ENCODE measurements around the gene ZNF653. TPM values are rescaled to one million over a fixed set of nuclear protein-coding genes. Genes with fewer than 3 reads are reported as not detected.

Gene ZNF653
- total RNA-seq, 6 experiments from 2014 or later, result 2.7 to 7.0 (median 3.9) TPM

DNA sequence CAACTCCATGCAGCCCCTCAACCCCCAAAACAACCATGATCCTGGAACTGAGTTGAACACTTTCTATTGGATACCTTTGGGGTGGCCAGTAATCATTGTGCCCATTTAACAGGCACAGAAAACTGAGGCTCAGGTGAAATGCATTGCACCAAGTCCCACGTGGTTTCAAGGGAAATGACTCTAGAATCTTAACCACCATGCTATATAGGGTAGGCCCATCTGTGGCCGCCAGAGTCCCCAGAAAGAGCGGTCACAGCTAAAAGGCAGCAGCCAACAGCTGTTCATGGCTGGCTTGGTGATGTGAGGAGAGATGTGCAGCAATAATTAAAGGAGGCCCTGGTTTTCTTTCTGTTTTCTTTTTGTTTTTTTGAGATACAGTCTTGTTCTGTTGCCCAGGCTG, 35.6 kb upstream of the ZNF653 start:
- peaks cover 0 to 9% of the 10 kb centered on the region in 2 donors for H3K27me3 ChIP-seq
- H3K9me3 ChIP-seq, result no peaks in the 10 kb centered on the region
- no peak overlapping the region for H3K4me3 ChIP-seq
- H3K36me3 ChIP-seq, result no peaks in the 10 kb centered on the region
- H3K27ac ChIP-seq, result no peak overlapping the region
- TF ChIP-seq, protein P1, sequence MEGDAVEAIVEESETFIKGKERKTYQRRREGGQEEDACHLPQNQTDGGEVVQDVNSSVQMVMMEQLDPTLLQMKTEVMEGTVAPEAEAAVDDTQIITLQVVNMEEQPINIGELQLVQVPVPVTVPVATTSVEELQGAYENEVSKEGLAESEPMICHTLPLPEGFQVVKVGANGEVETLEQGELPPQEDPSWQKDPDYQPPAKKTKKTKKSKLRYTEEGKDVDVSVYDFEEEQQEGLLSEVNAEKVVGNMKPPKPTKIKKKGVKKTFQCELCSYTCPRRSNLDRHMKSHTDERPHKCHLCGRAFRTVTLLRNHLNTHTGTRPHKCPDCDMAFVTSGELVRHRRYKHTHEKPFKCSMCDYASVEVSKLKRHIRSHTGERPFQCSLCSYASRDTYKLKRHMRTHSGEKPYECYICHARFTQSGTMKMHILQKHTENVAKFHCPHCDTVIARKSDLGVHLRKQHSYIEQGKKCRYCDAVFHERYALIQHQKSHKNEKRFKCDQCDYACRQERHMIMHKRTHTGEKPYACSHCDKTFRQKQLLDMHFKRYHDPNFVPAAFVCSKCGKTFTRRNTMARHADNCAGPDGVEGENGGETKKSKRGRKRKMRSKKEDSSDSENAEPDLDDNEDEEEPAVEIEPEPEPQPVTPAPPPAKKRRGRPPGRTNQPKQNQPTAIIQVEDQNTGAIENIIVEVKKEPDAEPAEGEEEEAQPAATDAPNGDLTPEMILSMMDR (IDR thresholded peaks at IDR 0.05), result no peak
- TF ChIP-seq POLR2A (IDR thresholded peaks at IDR 0.05), result no peak
- intact Hi-C loops (cut with DNase I), result no loop called here
- 100% methylated on average over 2 of the region's 3 CpGs for WGBS (ENCODE audit: insufficient coverage, low coverage, low lambda C conversion rate, missing lambda C conversion rate)
- ATAC-seq (no peak), DNase-seq (no peak)
- no peaks in the 10 kb centered on the region for H3K4me1 ChIP-seq

DNA sequence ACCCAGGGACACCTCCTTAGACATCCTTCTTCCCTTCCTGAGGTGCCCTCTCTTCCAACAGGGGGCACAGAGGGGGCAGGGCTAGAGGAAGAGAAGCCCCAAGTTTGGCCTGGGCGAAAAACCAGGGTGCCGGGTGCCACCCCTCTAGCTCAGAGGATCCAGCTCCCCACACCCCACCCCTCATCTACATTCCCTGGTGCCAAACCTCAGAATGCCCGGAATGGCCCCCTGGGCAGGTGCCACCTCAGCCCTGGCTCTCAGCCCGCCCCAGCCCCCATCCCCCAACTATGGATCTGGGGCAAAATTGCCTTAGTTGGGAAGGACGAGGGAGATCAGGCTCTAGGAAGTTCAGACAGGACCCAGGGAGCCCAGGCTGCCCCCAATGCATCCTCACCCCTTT, 35.0 kb upstream of the ZNF653 start:
- TF ChIP-seq, protein P1 (IDR thresholded peaks at IDR 0.05), result no peak
- no peak for TF ChIP-seq POLR2A (IDR thresholded peaks at IDR 0.05)
- WGBS (ENCODE audit: insufficient coverage, low coverage, low lambda C conversion rate, missing lambda C conversion rate), result no CpG with 5 or more reads among the region's 5 CpGs
- Histone ChIP-seq H3K27me3 (peaks cover 0 to 9% of the 10 kb centered on the region in 2 donors), H3K4me3 (no peak overlapping the region), H3K27ac (no peak overlapping the region), H3K9me3 (no peaks in the 10 kb centered on the region), H3K36me3 (no peaks in the 10 kb centered on the region), H3K4me1 (no peaks in the 10 kb centered on the region)
- DNase-seq (no peak), ATAC-seq (no peak)
- intact Hi-C loops (cut with DNase I), result no loop called here

DNA sequence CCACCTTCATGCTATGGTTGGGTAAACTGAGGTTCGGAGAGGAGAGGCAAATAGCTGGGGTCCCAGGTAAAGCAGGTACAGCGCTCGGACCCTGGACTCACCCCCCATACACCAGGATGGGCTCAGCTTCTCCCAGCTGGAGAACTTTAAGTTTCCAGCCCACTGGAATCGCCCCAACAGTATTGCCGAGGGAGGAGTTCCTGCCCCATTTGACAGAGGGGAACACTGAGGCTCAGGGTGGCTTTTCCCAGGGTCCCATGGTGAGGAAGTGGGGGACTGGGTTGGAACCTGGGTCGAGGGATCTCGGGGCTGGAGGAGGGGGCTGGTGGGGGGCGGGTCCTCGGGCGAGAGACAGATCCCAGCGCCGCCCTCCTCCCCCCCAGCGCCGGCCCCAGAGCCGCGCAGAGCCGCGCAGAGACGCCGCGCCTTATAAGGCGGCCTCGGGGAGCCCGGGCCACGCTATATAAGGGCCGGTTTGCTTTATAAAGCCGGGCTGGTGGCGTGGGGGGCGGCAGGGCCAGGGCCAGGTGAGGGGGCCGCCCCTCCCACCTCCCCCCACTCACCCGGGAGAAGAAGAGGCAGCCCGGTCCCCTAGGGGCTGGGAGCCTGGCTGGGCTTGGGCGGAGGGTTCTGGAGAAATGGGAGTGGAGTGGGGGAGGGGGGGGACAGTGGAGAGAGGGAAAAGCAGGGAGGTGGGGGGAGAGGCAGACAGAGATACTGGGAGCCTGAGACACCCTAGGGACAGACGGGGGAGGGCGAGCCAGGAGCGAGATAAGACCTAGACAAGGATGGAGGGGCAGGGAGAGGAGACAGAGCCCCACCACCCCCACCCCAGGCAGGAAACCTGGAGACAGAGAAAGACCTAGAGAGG, 34.1 kb upstream of the ZNF653 start:
- WGBS (ENCODE audit: insufficient coverage, low coverage, low lambda C conversion rate, missing lambda C conversion rate), result 18% methylated on average over 11 of the region's 36 CpGs
- no peaks in the 10 kb centered on the region for H3K36me3 ChIP-seq
- no peaks in the 10 kb centered on the region for H3K4me1 ChIP-seq
- no peak overlapping the region for H3K27ac ChIP-seq
- no peaks in the 10 kb centered on the region for H3K9me3 ChIP-seq
- TF ChIP-seq, protein P1 (IDR thresholded peaks at IDR 0.05), result no peak
- TF ChIP-seq POLR2A (IDR thresholded peaks at IDR 0.05), result no peak
- no peak overlapping the region for H3K4me3 ChIP-seq
- DNase-seq, result no peak
- intact Hi-C loops (cut with DNase I), result no loop called here
- peaks cover 0 to 9% of the 10 kb centered on the region in 2 donors for H3K27me3 ChIP-seq
- ATAC-seq, result no peak

DNA sequence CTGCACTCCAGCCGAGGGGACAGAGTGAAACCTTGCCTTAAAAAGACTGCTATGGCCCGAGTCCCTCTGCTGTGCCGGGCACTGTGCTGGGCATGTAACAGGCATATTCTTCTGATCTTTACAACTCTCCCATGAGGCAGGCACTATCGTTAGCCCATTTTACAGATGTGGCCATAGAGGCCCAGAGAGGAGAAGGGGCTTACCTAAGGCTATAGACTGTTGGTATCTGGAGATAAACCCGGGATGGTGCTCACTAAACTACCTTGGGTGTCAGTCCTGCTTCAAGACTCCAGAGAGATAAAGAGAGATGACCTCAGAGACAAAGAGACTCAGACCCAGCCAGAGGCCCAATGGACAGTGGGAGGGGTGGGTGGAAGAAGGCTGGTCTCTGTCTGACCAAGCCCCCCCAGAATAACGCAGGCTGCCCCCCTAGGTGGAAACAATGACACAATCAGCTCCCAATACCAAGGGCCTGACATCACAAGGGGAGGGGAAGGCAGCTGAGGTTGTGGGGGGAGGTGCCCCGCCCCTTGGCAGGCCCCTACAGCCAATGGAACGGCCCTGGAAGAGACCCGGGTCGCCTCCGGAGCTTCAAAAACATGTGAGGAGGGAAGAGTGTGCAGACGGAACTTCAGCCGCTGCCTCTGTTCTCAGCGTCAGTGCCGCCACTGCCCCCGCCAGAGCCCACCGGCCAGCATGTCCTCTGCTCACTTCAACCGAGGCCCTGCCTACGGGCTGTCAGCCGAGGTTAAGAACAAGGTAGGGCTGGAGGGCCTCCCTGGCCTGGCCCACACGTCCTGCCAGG, 32.8 kb upstream of the ZNF653 start, which contains the start of gene CNN1:
Gene CNN1, plus strand, starts transcription at position 620 of the 805 bp plus-strand sequence. Its CDS starts 77 bp downstream, at position 697.
- DNase-seq, result no peak
- Histone ChIP-seq H3K4me1 (no peaks in the 10 kb centered on the region), H3K9me3 (no peaks in the 10 kb centered on the region), H3K27ac (no peak within 1 kb of the TSS), H3K36me3 (no peaks in the 10 kb centered on the region), H3K27me3 (peaks cover 0 to 9% of the 10 kb centered on the region in 2 donors), H3K4me3 (no peak within 1 kb of the TSS)
- intact Hi-C loops (cut with DNase I), result no loop called here
- peak in 1 of 4 donors; percentile 11 for ATAC-seq
- 22% methylated on average over 13 of the region's 21 CpGs for WGBS (ENCODE audit: insufficient coverage, low coverage, low lambda C conversion rate, missing lambda C conversion rate)
- TF ChIP-seq, protein P1 (IDR thresholded peaks at IDR 0.05), result no peak
- TF ChIP-seq POLR2A (IDR thresholded peaks at IDR 0.05), result no peak

Measured in right lobe of liver (tissue), 6 donors.